HG03066 (cell line): ENCODE measurements around the gene CCL27.

Experiments used
- ATAC-seq: cut with Tn5 transposase; IDR thresholded peaks from one replicate; pipeline ENCODE4 v1.9.1; 2021; ENCODE audit warnings: low read depth; ENCODE audit not compliant: unreplicated experiment

The CCL27 gene

GRCh38 chr9:34685591-34685990 lies 23.1 kb upstream of the CCL27 start:
- no peak for ATAC-seq

GRCh38 chr9:34684816-34685215 lies 22.4 kb upstream of the CCL27 start:
- no peak for ATAC-seq

- ATAC-seq, result no peak
These were observed 21.7 kb upstream of the CCL27 start for GRCh38 chr9:34684145-34684544.

GRCh38 chr9:34675869-34676268 lies 13.4 kb upstream of the CCL27 start:
- ATAC-seq, result no peak

GRCh38 chr9:34675048-34675714 lies 12.7 kb upstream of the CCL27 start:
- no peak for ATAC-seq

GRCh38 chr9:34674440-34674839 lies 12.0 kb upstream of the CCL27 start:
- no peak for ATAC-seq

- no peak for ATAC-seq
These were observed 8.8 kb upstream of the CCL27 start for GRCh38 chr9:34671307-34671706.

GRCh38 chr9:34669809-34670562 lies 7.5 kb upstream of the CCL27 start:
- no peak for ATAC-seq

- ATAC-seq, result peak; percentile 66
These were observed 3.2 kb upstream of the CCL27 start for GRCh38 chr9:34665381-34666250.

- ATAC-seq, result peak; percentile 24
These were observed 2.6 kb upstream of the CCL27 start for GRCh38 chr9:34665067-34665380.

GRCh38 chr9:34664281-34665066 lies 2.0 kb upstream of the CCL27 start:
- peak; percentile 52 for ATAC-seq

GRCh38 chr9:34663303-34663605 lies 797 bp upstream of the CCL27 start:
- no peak for ATAC-seq

GRCh38 chr9:34659592-34660253 lies 2.7 kb downstream of the CCL27 start:
- ATAC-seq, result no peak

GRCh38 chr9:34658461-34658860 lies 4.0 kb downstream of the CCL27 start:
- ATAC-seq, result no peak

GRCh38 chr9:34656992-34657391 lies 5.5 kb downstream of the CCL27 start:
- no peak for ATAC-seq

GRCh38 chr9:34655394-34655793 lies 7.1 kb downstream of the CCL27 start:
- no peak for ATAC-seq

- no peak for ATAC-seq
These were observed 8.0 kb downstream of the CCL27 start for GRCh38 chr9:34654323-34655051.

GRCh38 chr9:34653151-34654072 lies 9.0 kb downstream of the CCL27 start:
- ATAC-seq, result no peak

GRCh38 chr9:34652602-34653000 lies 9.9 kb downstream of the CCL27 start:
- ATAC-seq, result no peak
